Hepatocyte (in vitro differentiated cells): ENCODE data around the gene KIF26B. TPM values are rescaled to one million over a fixed set of nuclear protein-coding genes. Genes with fewer than 3 reads are reported as not detected.

ENCODE experiments used
- DNase-seq: peaks from one replicate; pipeline ENCODE4 v3.0.0-alpha.2; 2016; ENCODE audit warnings: low spot score
- H2AFZ ChIP-seq: fragments of 200-600 bp; sonication (generic); 2 replicates; pipeline ENCODE4 v1.6.0; 2016; ENCODE audit warnings: antibody characterized with exemption, mild to moderate bottlenecking
- H3K27ac ChIP-seq: fragments of 200-600 bp; sonication (generic); 2 replicates; pipeline ENCODE4 v1.5.1; 2016; ENCODE audit warnings: mild to moderate bottlenecking
- H3K27me3 ChIP-seq: fragments of 200-600 bp; sonication (generic); 2 replicates; pipeline ENCODE4 v1.6.1; 2016
- H3K36me3 ChIP-seq: fragments of 200-600 bp; sonication (generic); replicated peaks from 2 replicates; pipeline ENCODE4 v1.5.1; 2016; ENCODE audit warnings: low read depth; ENCODE audit not compliant: insufficient read depth
- H3K4me1 ChIP-seq: fragments of 200-600 bp; sonication (generic); 2 replicates; pipeline ENCODE4 v1.5.1; 2016; ENCODE audit warnings: mild to moderate bottlenecking, moderate library complexity; ENCODE audit not compliant: insufficient read depth
- H3K4me2 ChIP-seq: fragments of 200-600 bp; sonication (generic); 2 replicates; pipeline ENCODE4 v1.6.0; 2016
- H3K4me3 ChIP-seq: fragments of 200-600 bp; sonication (generic); 2 replicates; pipeline ENCODE4 v1.5.1; 2016; ENCODE audit warnings: mild to moderate bottlenecking
- H3K79me2 ChIP-seq: fragments of 200-600 bp; sonication (generic); 2 replicates; pipeline ENCODE4 v1.6.0; 2017; ENCODE audit warnings: mild to moderate bottlenecking
- H3K9me2 ChIP-seq: fragments of 200-600 bp; sonication (generic); replicated peaks from 2 replicates; pipeline ENCODE4 v1.6.0; 2017; ENCODE audit warnings: mild to moderate bottlenecking; ENCODE audit not compliant: insufficient read depth
- H3K9me3 ChIP-seq: fragments of 200-600 bp; sonication (generic); 2 replicates; pipeline ENCODE4 v1.5.1; 2016; ENCODE audit warnings: low read depth, mild to moderate bottlenecking
- H4K20me1 ChIP-seq: fragments of 200-600 bp; sonication (generic); 2 replicates; pipeline ENCODE4 v1.6.0; 2016; ENCODE audit warnings: mild to moderate bottlenecking; ENCODE audit not compliant: insufficient read depth, poor library complexity, severe bottlenecking
- CTCF ChIP-seq: fragments of 200-600 bp; sonication (generic); IDR thresholded peaks from 2 replicates; pipeline ENCODE4 v1.5.1; 2016; ENCODE audit warnings: antibody characterized with exemption, mild to moderate bottlenecking; ENCODE audit not compliant: poor library complexity
- EZH2 ChIP-seq: fragments of 200-600 bp; sonication (generic); IDR thresholded peaks from 2 replicates; pipeline ENCODE4 v1.6.1; 2016; ENCODE audit warnings: antibody characterized with exemption, mild to moderate bottlenecking, borderline replicate concordance
- EZH2phosphoT487 ChIP-seq: fragments of 200-600 bp; sonication (generic); IDR thresholded peaks from one replicate; pipeline ENCODE4 v1.6.1; 2018; ENCODE audit warnings: antibody characterized with exemption, mild to moderate bottlenecking, low read depth, moderate library complexity; ENCODE audit not compliant: unreplicated experiment, severe bottlenecking
- WGBS: methylation state at CpG from one replicate; pipeline ENCODE4 v1.1.6; 2016; ENCODE audit warnings: low lambda C conversion rate; ENCODE audit errors: missing lambda C conversion rate; 5-methylcytosine and 5-hydroxymethylcytosine counted together
- polyA plus RNA-seq: library from polyadenylated mRNA; unstranded; fragments of >200 nt; fragmentation: Nextera tagmentation; extraction: Ambion mirVana; gene quantifications from 2 replicates; pipeline ENCODE4 v1.2.1, GENCODE V29; 2016
- total RNA-seq: library from RNA; depleted of rRNA; stranded (reverse); fragments of >200 nt; gene quantifications from 2 replicates; pipeline ENCODE4 v1.2.3, GENCODE V29; 2014

The KIF26B gene
- total and polyA plus RNA-seq, 2 experiments from 2014 or later = 12.7 to 21.6 TPM

- Histone ChIP-seq H3K4me3 (no peak overlapping the region), H4K20me1 (no peaks in the 10 kb centered on the region), H3K9me3 (no peaks in the 10 kb centered on the region), H3K4me1 (no peaks in the 10 kb centered on the region), H3K27ac (no peak overlapping the region), H3K27me3 (no peaks in the 10 kb centered on the region), H2AFZ (no peak overlapping the region), H3K9me2 (no peaks in the 10 kb centered on the region), H3K4me2 (no peak overlapping the region), H3K36me3 (no peaks in the 10 kb centered on the region), H3K79me2 (no peaks in the 10 kb centered on the region)
- WGBS = 87% methylated on average over 4 of the region's 4 CpGs
- TF ChIP-seq EZH2phosphoT487 = no peak
- no peak for TF ChIP-seq CTCF
- no peak for TF ChIP-seq EZH2
- no peak for DNase-seq
Observed at GRCh38 chr1:245108246-245108645, 46.5 kb upstream of the KIF26B start.

GRCh38 chr1:245108909-245109308 lies 45.9 kb upstream of the KIF26B start:
- Histone ChIP-seq H3K9me3 (no peaks in the 10 kb centered on the region), H3K27ac (no peak overlapping the region), H3K4me1 (no peaks in the 10 kb centered on the region), H3K9me2 (no peaks in the 10 kb centered on the region), H4K20me1 (no peaks in the 10 kb centered on the region), H3K36me3 (no peaks in the 10 kb centered on the region), H3K4me3 (no peak overlapping the region), H3K4me2 (no peak overlapping the region), H3K79me2 (no peaks in the 10 kb centered on the region), H3K27me3 (no peaks in the 10 kb centered on the region), H2AFZ (no peak overlapping the region)
- 64% methylated on average over 7 of the region's 7 CpGs for WGBS
- TF ChIP-seq EZH2phosphoT487 (no peak), EZH2 (no peak), CTCF (no peak)
- no peak for DNase-seq

- Histone ChIP-seq H3K4me3 (no peak overlapping the region), H3K4me2 (no peak overlapping the region), H3K27ac (no peak overlapping the region), H3K36me3 (no peaks in the 10 kb centered on the region), H3K4me1 (no peaks in the 10 kb centered on the region), H3K9me2 (no peaks in the 10 kb centered on the region), H3K79me2 (no peaks in the 10 kb centered on the region), H4K20me1 (no peaks in the 10 kb centered on the region), H2AFZ (no peak overlapping the region), H3K9me3 (no peaks in the 10 kb centered on the region), H3K27me3 (no peaks in the 10 kb centered on the region)
- TF ChIP-seq EZH2 = no peak
- TF ChIP-seq CTCF = no peak
- TF ChIP-seq EZH2phosphoT487 = no peak
- WGBS = 97% methylated on average over 2 of the region's 2 CpGs
- DNase-seq = no peak
Observed at GRCh38 chr1:245110406-245110805, 44.4 kb upstream of the KIF26B start.

- no peaks in the 10 kb centered on the region for H3K36me3 ChIP-seq
- H3K4me3 ChIP-seq = no peak overlapping the region
- DNase-seq = no peak
- H4K20me1 ChIP-seq = no peaks in the 10 kb centered on the region
- no peaks in the 10 kb centered on the region for H3K4me1 ChIP-seq
- H3K27ac ChIP-seq = no peak overlapping the region
- no peaks in the 10 kb centered on the region for H3K9me2 ChIP-seq
- TF ChIP-seq EZH2 (no peak), EZH2phosphoT487 (no peak), CTCF (no peak)
- H3K9me3 ChIP-seq = no peaks in the 10 kb centered on the region
- H3K4me2 ChIP-seq = no peak overlapping the region
- no peak overlapping the region for H2AFZ ChIP-seq
- H3K27me3 ChIP-seq = no peaks in the 10 kb centered on the region
- WGBS = 88% methylated on average over 6 of the region's 6 CpGs
- no peaks in the 10 kb centered on the region for H3K79me2 ChIP-seq
Observed at GRCh38 chr1:245111073-245111472, 43.7 kb upstream of the KIF26B start.
